Right cardiac atrium (tissue), 5 donors: ENCODE results near the gene TTLL12. TPM values are rescaled to one million over a fixed set of nuclear protein-coding genes. Genes with fewer than 3 reads are reported as not detected.

ENCODE experiments used
- ATAC-seq, 2 donors: fragments of 200-7000 bp; cut with Tn5 transposase; one replicate each; pipeline versions ENCODE4 v1.8.0 to v1.9.1; 2020; ENCODE audit warnings: moderate library complexity in 2 of 2, mild to moderate bottlenecking in 1 of 2
- DNase-seq, 3 donors: peaks; one replicate each; pipeline ENCODE4 v3.0.0-alpha.2; 2020
- H3K27ac ChIP-seq: one replicate; pipeline ENCODE4 v1.5.1; 2013; ENCODE audit warnings: mild to moderate bottlenecking, low read length, control low read depth, moderate library complexity
- H3K27me3 ChIP-seq: one replicate; pipeline ENCODE4 v1.6.1; 2013; ENCODE audit not compliant: control insufficient read depth, insufficient read depth
- H3K4me1 ChIP-seq: one replicate; pipeline ENCODE4 v1.6.1; 2013; ENCODE audit warnings: low read length; ENCODE audit not compliant: control insufficient read depth, insufficient read depth
- H3K4me3 ChIP-seq: one replicate; pipeline ENCODE4 v1.5.1; 2013; ENCODE audit warnings: low read length, control low read depth
- H3K9me3 ChIP-seq: one replicate; pipeline ENCODE4 v1.6.1; 2013; ENCODE audit warnings: low read length; ENCODE audit not compliant: control insufficient read depth
- whole genome bisulfite sequencing: extraction: QIAGEN DNeasy Blood & Tissue Kit; methylation state at CpG from one replicate; pipeline ENCODE4 v1.1.7; 2013; 5-methylcytosine and 5-hydroxymethylcytosine counted together
- intact Hi-C, 4 donors: fragments of 100-400 bp; cut with DNase I; formaldehyde crosslinking; loops; one replicate each; pipeline versions ENCODE4 v1.11.0 to v1.14.0; 2022 to 2023
- polyA plus RNA-seq: library from polyadenylated mRNA; stranded (reverse); fragments of 200-250 nt; gene quantifications from one replicate; pipeline ENCODE4 v1.2.3, GENCODE V29; 2013
- total RNA-seq, 4 donors: library from RNA; stranded (reverse); fragmentation: NEBNext Ultra II Directional; extraction: Animal tissue kit (Norgen Biotek cat#: 25700); gene quantifications; one replicate each; pipeline ENCODE4 v1.2.1, GENCODE V29; 2021
- donor health status: healthy with polysubstance abuse.
- donor health status: DM: no; HTN: yes; CAD: no.
- donor health status: DM: no; HTN: no; CAD: no.
- donor health status: DM: no; HTN: yes; CAD: no; lungs with severe emphysema.
- donor health status: DM: yes; HTN: yes; CAD: no.

Gene TTLL12
- total and polyA plus RNA-seq, 5 donors = 6.9 to 11.0 (median 10.1) TPM

- Histone ChIP-seq H3K9me3 (no peaks in the 10 kb centered on the region), H3K4me3 (no peak overlapping the region), H3K27ac (no peak overlapping the region), H3K27me3 (no peaks in the 10 kb centered on the region), H3K4me1 (peaks cover under 1% of the 10 kb centered on the region)
- intact Hi-C loops = no loop called here
- 92% methylated on average over 24 of the region's 24 CpGs for WGBS
- ATAC-seq = no peak
- no peak for DNase-seq
Observed at GRCh38 chr22:43158778-43159483, 28.0 kb downstream of the TTLL12 start.

GRCh38 chr22:43157874-43158546 is 28.9 kb downstream of the TTLL12 start:
- ATAC-seq (no peak), DNase-seq (no peak)
- no peaks in the 10 kb centered on the region for H3K27me3 ChIP-seq
- 77% methylated on average over 9 of the region's 9 CpGs for WGBS
- no peaks in the 10 kb centered on the region for H3K9me3 ChIP-seq
- no peak overlapping the region for H3K27ac ChIP-seq
- H3K4me1 ChIP-seq = no peaks in the 10 kb centered on the region
- H3K4me3 ChIP-seq = no peak overlapping the region
- intact Hi-C loops = no loop called here

GRCh38 chr22:43156413-43156812 is 30.5 kb downstream of the TTLL12 start:
- intact Hi-C loops = no loop called here
- WGBS = 82% methylated on average over 12 of the region's 12 CpGs
- no peak for ATAC-seq
- no peak for DNase-seq
- Histone ChIP-seq H3K27me3 (no peaks in the 10 kb centered on the region), H3K4me1 (peaks cover 2% of the 10 kb centered on the region), H3K4me3 (no peak overlapping the region), H3K9me3 (no peaks in the 10 kb centered on the region), H3K27ac (no peak overlapping the region)

GRCh38 chr22:43155789-43156188 is 31.1 kb downstream of the TTLL12 start:
- peaks cover 4% of the 10 kb centered on the region for H3K4me1 ChIP-seq
- WGBS = 90% methylated on average over 5 of the region's 5 CpGs

GRCh38 chr22:43154887-43155536 is 31.9 kb downstream of the TTLL12 start:
- DNase-seq = peak in 2 of 3 donors; percentile 64 to 76
- H3K4me3 ChIP-seq = no peak overlapping the region

More at GRCh38 chr22:43155789-43156188, 31.1 kb downstream of the TTLL12 start:
- Histone ChIP-seq H3K27ac (no peak overlapping the region), H3K9me3 (no peaks in the 10 kb centered on the region), H3K27me3 (no peaks in the 10 kb centered on the region), H3K4me3 (no peak overlapping the region)
- ATAC-seq (no peak), DNase-seq (no peak)
- intact Hi-C loops = no loop called here

GRCh38 chr22:43153899-43154298 is 33.0 kb downstream of the TTLL12 start:
- intact Hi-C loops = no loop called here

More at GRCh38 chr22:43154887-43155536, 31.9 kb downstream of the TTLL12 start:
- no peak for ATAC-seq
- intact Hi-C loops = no loop called here
- Histone ChIP-seq H3K4me1 (peaks cover 6% of the 10 kb centered on the region), H3K27me3 (no peaks in the 10 kb centered on the region), H3K27ac (no peak overlapping the region), H3K9me3 (no peaks in the 10 kb centered on the region)
- 81% methylated on average over 27 of the region's 27 CpGs for WGBS

GRCh38 chr22:43152357-43153071 is 34.4 kb downstream of the TTLL12 start:
- DNase-seq (peak; percentile 82 to 92 (median 87)), ATAC-seq (peak; percentile 77 to 82)
- Histone ChIP-seq H3K4me1 (peaks cover 6% of the 10 kb centered on the region), H3K27ac (peak overlapping the region; percentile 15), H3K27me3 (no peaks in the 10 kb centered on the region), H3K9me3 (no peaks in the 10 kb centered on the region), H3K4me3 (peak overlapping the region; percentile 90)
- intact Hi-C loops = no loop called here
- WGBS = 7% methylated on average over 22 of the region's 22 CpGs

More at GRCh38 chr22:43153899-43154298, 33.0 kb downstream of the TTLL12 start:
- Histone ChIP-seq H3K4me1 (peaks cover 6% of the 10 kb centered on the region), H3K9me3 (no peaks in the 10 kb centered on the region), H3K27me3 (no peaks in the 10 kb centered on the region), H3K4me3 (no peak overlapping the region), H3K27ac (no peak overlapping the region)
- DNase-seq = no peak
- WGBS = 68% methylated on average over 9 of the region's 9 CpGs
- ATAC-seq = no peak

GRCh38 chr22:43152003-43152356 is 35.0 kb downstream of the TTLL12 start:
- H3K27me3 ChIP-seq = no peaks in the 10 kb centered on the region
- peak overlapping the region; percentile 90 for H3K4me3 ChIP-seq
- peaks cover 6% of the 10 kb centered on the region for H3K4me1 ChIP-seq
- WGBS = 22% methylated on average over 18 of the region's 18 CpGs
- ATAC-seq (no peak), DNase-seq (no peak)
- no peaks in the 10 kb centered on the region for H3K9me3 ChIP-seq
- H3K27ac ChIP-seq = peak overlapping the region; percentile 15
- intact Hi-C loops = no loop called here

GRCh38 chr22:43151251-43152002 is 35.5 kb downstream of the TTLL12 start, which contains the start of gene TSPO:
TSPO (plus strand) TSS chr22:43151559; CDS start chr22:43159239, 7,680 bp downstream.
- intact Hi-C loops = no loop called here
- DNase-seq (peak; percentile 87 to 95 (median 94)), ATAC-seq (peak; percentile 86 to 87)
- H3K4me1 ChIP-seq = peaks cover 6% of the 10 kb centered on the region
- no peaks in the 10 kb centered on the region for H3K9me3 ChIP-seq
- peak within 1 kb of the TSS; percentile 90 for H3K4me3 ChIP-seq
- H3K27ac ChIP-seq = peak within 1 kb of the TSS; percentile 15
- WGBS = 1% methylated on average over 75 of the region's 75 CpGs
- no peaks in the 10 kb centered on the region for H3K27me3 ChIP-seq

- peak in 1 of 3 donors; percentile 60 for DNase-seq
- intact Hi-C loops = no loop called here
- peak in 1 of 2 donors; percentile 2 for ATAC-seq
- Histone ChIP-seq H3K27me3 (no peaks in the 10 kb centered on the region), H3K4me3 (peak overlapping the region; percentile 90), H3K4me1 (peaks cover 6% of the 10 kb centered on the region), H3K27ac (peak overlapping the region; percentile 14), H3K9me3 (no peaks in the 10 kb centered on the region)
- WGBS = 76% methylated on average over 15 of the region's 15 CpGs
Observed at GRCh38 chr22:43150731-43151206, 36.2 kb downstream of the TTLL12 start.
